Tibial nerve (tissue), 3 donors: ENCODE measurements around the gene GON4L.

ENCODE experiments used
- POLR2A ChIP-seq, 2 donors: fragments of 450-650 bp; IDR thresholded peaks; one replicate each; pipeline ENCODE4 v1.6.1; 2017; ENCODE audit warnings: antibody characterized with exemption in 2 of 2, mild to moderate bottlenecking in 2 of 2, moderate library complexity in 2 of 2
- TF ChIP-seq, protein P1 (sequence below), 5 experiments: fragments of 200-600 bp in 3 of 5; fragments of 450-650 bp in 2 of 5; sonication (generic) in 3 of 5; IDR thresholded peaks; one replicate each; pipeline ENCODE4 v1.5.1; 2016 to 2019; ENCODE audit warnings: antibody characterized with exemption in 5 of 5, mild to moderate bottlenecking in 3 of 5, moderate library complexity in 2 of 5

DNA sequence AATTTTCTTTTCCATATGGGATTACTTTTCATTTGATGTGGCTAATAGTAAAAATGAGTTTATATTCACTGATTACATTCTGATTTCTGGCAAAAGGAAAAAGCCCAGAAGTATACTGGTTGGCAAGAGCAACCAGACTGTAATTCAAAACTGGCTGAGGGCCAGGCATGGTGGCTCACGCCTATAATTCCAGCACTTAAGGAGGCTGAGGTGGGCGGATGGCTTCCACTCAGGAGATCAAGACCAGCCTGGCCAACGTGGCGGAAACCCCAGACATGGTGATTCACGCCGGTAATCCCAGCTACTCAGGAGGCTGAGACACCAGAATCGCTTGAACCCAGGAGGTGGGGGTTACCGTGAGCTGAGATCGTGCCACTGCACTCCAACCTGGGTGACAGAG is 16.8 kb upstream of the GON4L start:
- TF ChIP-seq, protein P1, sequence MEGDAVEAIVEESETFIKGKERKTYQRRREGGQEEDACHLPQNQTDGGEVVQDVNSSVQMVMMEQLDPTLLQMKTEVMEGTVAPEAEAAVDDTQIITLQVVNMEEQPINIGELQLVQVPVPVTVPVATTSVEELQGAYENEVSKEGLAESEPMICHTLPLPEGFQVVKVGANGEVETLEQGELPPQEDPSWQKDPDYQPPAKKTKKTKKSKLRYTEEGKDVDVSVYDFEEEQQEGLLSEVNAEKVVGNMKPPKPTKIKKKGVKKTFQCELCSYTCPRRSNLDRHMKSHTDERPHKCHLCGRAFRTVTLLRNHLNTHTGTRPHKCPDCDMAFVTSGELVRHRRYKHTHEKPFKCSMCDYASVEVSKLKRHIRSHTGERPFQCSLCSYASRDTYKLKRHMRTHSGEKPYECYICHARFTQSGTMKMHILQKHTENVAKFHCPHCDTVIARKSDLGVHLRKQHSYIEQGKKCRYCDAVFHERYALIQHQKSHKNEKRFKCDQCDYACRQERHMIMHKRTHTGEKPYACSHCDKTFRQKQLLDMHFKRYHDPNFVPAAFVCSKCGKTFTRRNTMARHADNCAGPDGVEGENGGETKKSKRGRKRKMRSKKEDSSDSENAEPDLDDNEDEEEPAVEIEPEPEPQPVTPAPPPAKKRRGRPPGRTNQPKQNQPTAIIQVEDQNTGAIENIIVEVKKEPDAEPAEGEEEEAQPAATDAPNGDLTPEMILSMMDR (IDR thresholded peaks at IDR 0.05): no peak
- no peak for TF ChIP-seq POLR2A (IDR thresholded peaks at IDR 0.05)
